ENCODE data around the gene PCMTD2.

PCMTD2 gene

GRCh38 chr20:64255361-64256281 is at the start of gene PCMTD2:
TSS of gene PCMTD2 (plus strand) at chr20:64255748. CDS start at chr20:64259966, 4,218 bp downstream.
- DNase-seq = peak; percentile 79

- no peak for DNase-seq
Measured at GRCh38 chr20:64206614-64207013, 48.9 kb upstream of the PCMTD2 start.

- no peak for DNase-seq
Measured at GRCh38 chr20:64207641-64208590, 47.6 kb upstream of the PCMTD2 start.

- no peak for DNase-seq
Measured at GRCh38 chr20:64209148-64209547, 46.4 kb upstream of the PCMTD2 start.

- no peak for DNase-seq
Measured at GRCh38 chr20:64210656-64211369, 44.7 kb upstream of the PCMTD2 start.

GRCh38 chr20:64211874-64212658 is 43.5 kb upstream of the PCMTD2 start:
- no peak for DNase-seq

GRCh38 chr20:64212755-64213154 is 42.8 kb upstream of the PCMTD2 start:
- DNase-seq = no peak

- no peak for DNase-seq
Measured at GRCh38 chr20:64214113-64214512, 41.4 kb upstream of the PCMTD2 start.

GRCh38 chr20:64214952-64215351 is 40.6 kb upstream of the PCMTD2 start:
- DNase-seq = no peak

GRCh38 chr20:64216036-64216435 is 39.5 kb upstream of the PCMTD2 start:
- no peak for DNase-seq

- no peak for DNase-seq
Measured at GRCh38 chr20:64216910-64217309, 38.6 kb upstream of the PCMTD2 start.

GRCh38 chr20:64217539-64218221 is 37.9 kb upstream of the PCMTD2 start:
- DNase-seq = no peak

GRCh38 chr20:64219202-64219601 is 36.3 kb upstream of the PCMTD2 start:
- no peak for DNase-seq

GRCh38 chr20:64219730-64220129 is 35.8 kb upstream of the PCMTD2 start:
- DNase-seq = no peak

- no peak for DNase-seq
Measured at GRCh38 chr20:64220420-64220819, 35.1 kb upstream of the PCMTD2 start.

- no peak for DNase-seq
Measured at GRCh38 chr20:64220891-64221527, 34.5 kb upstream of the PCMTD2 start.

- DNase-seq = no peak
Measured at GRCh38 chr20:64222291-64222735, 33.2 kb upstream of the PCMTD2 start.

- no peak for DNase-seq
Measured at GRCh38 chr20:64222851-64223525, 32.6 kb upstream of the PCMTD2 start.

GRCh38 chr20:64223526-64224067 is 32.0 kb upstream of the PCMTD2 start:
- no peak for DNase-seq
